ENCODE measurements around the gene VWC2L.

The VWC2L gene

DNA sequence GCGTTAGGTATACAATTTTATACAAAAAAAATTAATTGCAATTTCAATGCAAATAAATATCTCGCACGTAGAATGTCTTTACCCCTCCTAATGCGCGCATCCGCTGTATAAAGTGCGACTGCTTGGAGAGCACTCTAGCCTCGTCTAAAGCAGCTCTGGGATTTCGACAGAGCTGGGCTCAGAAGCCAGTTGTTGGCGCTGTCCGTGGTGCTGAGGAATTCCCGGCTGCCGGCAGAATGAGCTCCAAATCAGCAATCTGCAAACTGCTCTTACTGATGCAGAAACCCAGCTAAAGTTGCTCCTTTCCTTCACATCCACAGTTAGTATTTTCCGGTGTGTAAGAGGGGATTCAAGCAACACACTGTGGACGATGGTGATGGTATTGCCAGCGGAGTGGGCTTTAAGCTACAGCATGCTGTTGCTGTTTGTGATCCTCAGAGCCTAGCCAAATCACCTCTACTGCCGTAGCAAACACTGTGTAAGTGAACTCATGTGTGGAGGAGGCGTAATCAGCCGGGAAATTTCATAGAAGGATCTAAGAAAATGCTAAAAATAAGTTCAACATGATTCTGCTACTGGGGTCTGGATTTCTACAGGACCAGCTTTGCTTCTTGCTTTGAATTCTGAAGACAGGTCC, at the start of gene VWC2L:
TSS of gene VWC2L (plus strand) at position 137 of the 637 bp plus-strand sequence. CDS start 3,140 bp downstream, outside the sequence.
- in situ Hi-C loops (cut with HindIII; ENCODE audit: low sequenced_read_pairs) = loop anchor here (5.0 kb wide), 1 partner anchor 89 kb away; no protein-coding TSS in a partner anchor

DNA sequence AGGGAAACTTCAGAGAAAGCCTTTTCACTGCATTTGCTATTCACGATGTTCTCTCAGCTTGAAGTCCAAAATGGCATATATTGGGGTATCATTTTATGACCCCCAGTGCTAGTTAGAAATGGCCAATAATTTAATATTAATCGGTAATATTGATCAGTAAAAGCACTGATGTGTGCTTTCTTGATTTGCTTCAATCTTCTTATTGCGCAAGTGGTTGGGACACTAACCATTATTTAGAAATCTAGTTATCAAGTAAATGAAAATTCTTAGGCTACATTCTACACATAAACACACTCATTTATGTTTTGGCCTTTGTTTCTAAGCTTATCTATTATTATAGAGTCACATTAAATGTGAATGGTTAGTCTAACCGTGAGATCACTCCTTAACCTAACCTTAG, 49.7 kb upstream of the VWC2L start:
- in situ Hi-C loops (cut with HindIII; ENCODE audit: low sequenced_read_pairs) = no loop called here

DNA sequence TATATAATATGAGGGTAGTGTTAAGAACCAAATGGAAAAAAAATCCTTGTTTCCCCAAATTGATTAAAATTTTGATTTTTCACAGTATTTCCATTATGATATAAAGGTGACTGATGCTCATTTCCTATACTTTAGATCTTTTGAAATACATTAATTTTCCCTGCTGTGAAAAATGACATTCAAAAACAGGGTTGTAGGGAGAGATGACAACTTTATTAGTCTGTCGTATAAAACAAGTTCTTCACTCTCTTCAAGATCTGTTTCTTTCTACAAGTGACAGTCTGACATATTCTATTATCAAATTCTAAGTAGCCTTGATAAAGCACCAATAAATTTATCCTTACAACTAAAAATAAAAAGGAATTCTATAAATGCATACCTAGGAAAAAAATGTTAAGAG, 45.3 kb upstream of the VWC2L start:
- in situ Hi-C loops (cut with HindIII; ENCODE audit: low sequenced_read_pairs) = no loop called here

DNA sequence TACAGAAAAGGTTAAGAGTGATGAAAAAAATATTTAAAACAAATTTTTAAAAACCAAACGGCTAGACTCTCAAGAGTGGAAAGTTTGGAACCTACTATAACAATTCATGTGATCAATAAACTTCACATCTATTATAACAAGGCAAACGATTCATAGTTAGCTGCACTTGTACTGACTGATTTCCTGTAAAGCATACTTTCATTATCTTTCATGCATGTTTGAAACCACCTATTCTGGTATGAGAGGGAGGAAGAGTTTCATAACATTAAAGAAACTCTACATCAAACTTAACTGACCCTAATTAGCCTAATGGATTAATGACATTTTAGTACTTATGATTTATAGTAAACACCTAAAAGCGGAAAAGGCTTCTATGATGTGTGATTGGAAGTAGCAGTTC, 43.7 kb upstream of the VWC2L start:
- in situ Hi-C loops (cut with HindIII; ENCODE audit: low sequenced_read_pairs) = no loop called here

DNA sequence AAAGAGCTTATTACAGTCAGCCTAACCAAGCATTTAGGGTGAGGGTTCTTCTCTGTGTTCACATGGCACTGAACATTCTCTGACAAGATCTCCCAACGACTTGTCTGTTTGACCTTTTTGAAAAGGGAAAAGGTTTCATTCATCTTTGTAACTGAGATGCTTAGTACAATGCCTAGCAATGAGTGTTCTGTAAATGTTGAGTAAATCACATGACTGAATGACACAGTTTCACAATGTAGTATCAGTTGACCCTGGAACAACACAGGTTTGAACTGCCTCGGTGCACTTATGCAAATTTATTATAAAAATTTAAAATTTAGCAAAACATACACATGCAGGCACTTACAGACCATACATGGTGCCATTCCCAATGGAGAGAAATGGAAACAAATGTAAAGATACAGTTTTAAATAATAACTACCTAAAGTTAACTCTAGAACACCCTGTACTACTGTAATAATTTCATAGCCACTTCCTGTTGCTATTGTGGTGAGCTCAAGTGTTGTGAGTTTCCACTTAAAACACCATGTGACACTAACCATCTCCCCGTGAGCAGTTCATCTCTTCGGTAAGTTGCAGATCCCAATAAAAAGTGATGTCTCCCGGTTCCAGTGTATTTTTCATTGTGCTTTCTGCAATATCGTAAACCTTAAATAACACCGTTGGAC, 34.1 kb upstream of the VWC2L start:
- in situ Hi-C loops (cut with HindIII; ENCODE audit: low sequenced_read_pairs) = no loop called here

DNA sequence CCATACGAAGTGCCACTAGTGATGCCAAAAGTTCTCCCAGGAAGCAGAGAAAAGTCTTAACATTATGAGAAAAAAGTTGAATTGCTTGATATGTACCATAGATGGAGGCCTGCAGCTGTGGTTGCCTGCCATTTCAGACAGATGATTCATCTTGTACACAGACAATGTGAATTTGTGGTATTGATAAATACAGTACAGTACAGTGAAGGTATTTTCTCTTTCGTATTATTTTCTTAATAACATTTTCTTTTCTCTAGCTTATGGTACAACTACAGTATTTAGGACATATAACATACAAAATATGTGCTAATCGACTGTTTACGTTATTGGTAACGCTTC, 33.6 kb upstream of the VWC2L start:
- in situ Hi-C loops (cut with HindIII; ENCODE audit: low sequenced_read_pairs) = no loop called here

DNA sequence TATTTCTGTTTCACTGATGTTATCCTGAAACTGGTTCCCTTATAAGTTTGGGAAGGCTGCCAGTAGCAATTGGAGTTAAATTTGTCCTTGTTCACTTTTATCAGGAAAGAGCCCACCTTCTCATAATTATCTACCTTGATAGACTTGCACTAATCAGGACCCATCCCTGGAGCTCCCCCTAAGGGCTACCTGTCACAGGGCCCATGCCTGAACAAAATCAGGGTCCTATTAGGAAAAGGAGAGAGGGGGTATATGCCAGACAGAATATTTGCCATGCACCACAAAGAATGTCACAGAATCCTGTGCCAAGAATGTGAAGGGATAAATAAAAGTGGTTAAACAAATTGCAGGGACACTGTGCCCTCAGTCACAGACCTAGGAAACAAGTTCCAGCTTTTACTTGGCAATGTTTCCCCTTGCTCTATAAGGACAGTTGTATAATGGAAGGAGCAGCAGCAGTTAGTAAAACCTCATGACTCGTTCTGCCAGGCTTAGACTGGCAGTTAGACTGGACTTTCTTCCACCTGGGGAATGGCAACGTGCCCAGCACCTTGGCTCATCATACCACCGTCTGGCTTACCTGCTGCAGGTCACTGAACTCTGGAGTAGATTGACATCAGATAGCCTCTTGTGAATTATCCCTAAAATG, 32.3 kb upstream of the VWC2L start:
- in situ Hi-C loops (cut with HindIII; ENCODE audit: low sequenced_read_pairs) = no loop called here

DNA sequence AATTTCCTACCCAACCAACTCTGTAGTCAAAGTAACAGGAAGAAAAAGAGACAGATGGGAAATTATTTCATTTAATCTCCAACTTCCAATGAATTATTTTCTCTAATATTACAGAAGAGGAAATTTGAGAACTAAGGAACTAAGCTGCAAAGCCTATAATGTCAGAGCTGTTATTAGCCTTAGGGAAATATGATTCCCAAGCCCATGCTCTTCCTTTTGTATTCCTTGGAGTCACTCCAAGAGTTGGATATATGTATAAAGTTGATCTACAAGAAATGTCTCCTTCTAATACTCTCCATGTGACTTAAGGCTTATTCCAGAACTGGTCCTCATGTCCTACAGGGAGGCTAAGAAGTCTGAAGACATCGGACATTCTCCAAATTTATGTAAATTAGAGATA, 31.6 kb upstream of the VWC2L start:
- in situ Hi-C loops (cut with HindIII; ENCODE audit: low sequenced_read_pairs) = no loop called here

DNA sequence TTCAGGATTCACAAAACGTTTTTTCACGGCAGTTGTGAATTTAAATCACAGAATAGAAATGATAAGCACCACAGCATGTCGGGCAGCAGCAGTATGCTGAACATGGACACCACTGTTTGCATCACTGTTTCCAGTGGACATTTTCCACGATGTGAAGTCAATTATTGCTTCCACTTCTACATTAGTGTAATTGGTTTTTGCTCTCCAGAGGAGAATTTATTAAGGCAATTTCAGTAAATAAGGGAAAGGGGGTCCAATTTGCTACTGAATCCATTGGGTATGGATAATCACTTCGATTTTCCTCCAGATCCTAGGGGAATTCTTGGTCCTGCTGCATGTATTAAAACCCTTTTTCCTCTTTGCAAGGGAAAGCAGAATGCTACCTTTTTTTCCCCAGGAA, 30.2 kb upstream of the VWC2L start:
- in situ Hi-C loops (cut with HindIII; ENCODE audit: low sequenced_read_pairs) = no loop called here

DNA sequence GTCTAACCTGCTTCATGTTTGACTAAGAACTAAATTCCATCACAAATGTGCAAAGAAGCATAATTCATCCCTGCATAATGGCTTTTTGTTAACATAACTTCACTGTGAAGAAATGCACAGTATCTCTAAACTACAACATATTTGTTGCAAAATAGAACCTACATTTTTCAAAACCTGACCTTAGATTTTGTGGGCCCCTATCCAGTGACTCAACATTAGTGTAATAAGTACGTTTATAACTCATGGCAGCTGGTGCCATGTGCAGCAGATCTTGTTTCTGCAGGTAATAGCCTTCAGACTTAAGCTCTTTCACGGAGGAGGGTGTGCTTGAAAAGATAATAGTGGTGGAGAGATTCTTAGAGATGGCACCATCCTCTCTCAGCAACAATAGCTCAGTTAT, 28.6 kb upstream of the VWC2L start:
- in situ Hi-C loops (cut with HindIII; ENCODE audit: low sequenced_read_pairs) = no loop called here

DNA sequence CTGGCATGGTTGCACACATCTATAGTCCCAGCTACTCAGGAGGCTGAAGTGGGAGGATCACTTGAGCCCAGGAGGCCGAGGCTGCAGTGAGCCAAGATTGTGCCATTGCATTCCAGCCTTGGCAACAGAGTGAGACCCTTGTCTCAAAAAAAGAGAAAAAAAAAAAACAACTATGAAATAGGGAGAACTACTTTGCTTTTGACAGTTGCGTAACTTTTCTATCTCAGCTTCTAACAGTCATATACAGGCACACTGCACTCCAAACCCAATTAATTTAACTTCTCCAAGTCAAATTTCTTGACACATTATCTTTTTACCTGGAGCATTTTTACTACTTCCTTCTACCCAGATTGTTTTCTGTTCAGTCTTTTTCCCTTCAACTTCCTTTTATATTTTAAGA, 24.1 kb upstream of the VWC2L start:
- in situ Hi-C loops (cut with HindIII; ENCODE audit: low sequenced_read_pairs) = no loop called here

DNA sequence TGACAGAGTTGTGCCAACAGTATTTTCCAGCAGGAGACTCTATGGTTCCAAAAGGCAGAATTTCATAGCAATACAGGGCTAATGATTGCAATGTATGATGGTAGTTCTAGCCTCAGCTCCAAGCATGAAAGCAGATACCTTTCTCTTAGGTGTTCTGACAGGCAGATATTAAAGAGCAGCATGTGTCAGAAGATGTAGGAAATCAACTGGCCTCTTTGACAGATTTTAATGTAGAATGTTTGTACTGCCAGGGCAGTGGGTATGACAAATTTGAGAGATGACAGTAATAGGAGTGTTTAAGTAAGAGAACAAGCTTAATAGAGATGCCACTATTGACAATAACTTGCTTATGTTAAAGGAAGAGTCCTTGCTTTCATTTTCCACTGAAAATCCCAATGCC, 21.5 kb upstream of the VWC2L start:
- in situ Hi-C loops (cut with HindIII; ENCODE audit: low sequenced_read_pairs) = no loop called here

DNA sequence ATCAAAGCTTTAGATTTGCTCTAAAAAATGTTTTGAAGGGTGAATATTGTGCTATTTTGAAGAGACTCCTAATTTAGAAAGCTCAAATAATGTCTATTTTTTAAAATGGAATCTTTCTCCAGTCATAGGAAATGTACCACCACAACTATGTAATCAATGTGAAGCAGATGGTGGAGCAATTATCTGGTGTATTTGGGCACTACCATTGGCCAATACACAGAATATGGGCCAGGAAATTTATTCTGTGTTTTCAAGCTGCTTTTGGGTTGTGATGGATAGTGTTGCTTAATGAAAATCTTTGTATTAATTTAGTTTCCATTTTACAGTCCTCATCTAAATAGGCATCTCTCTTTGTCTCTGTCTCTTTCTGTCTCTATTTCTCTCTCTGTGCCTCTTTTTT, 17.1 kb upstream of the VWC2L start:
- in situ Hi-C loops (cut with HindIII; ENCODE audit: low sequenced_read_pairs) = no loop called here

DNA sequence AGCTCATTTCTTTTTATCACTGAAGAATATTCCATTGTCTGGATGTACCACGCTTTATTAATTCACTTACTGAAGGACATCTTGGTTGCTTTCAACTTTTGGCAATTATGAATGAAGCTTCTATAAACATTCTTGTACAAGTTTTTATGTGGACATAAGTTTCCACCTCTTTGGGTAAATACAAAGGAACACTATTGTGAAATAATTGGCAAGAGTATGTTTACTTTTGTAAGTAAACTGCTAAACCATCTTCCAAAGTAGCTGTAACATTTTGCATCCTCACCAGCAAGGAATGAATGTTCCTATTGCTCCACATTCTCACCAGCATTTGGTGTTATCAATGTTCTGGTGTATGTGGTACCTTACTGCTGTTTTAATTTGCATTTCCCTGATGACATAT, 15.8 kb upstream of the VWC2L start:
- in situ Hi-C loops (cut with HindIII; ENCODE audit: low sequenced_read_pairs) = no loop called here

DNA sequence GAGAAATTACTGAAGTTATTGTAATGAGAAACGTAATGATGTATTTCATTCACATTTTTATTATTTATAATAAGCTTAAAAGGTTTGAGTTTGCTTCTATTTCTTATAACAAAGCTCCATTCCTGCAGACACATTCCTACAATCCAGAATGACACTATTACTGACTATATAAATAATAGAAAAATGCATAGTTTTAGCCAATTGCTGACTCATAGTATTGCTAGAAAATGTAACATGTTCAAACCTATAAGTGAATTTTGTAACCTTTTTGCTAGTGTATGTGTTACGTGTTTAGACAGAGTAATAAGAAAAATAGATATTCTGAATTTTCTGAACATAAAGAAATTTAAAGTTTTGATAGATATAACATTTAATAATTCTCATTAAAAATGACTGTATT, 9.3 kb upstream of the VWC2L start:
- in situ Hi-C loops (cut with HindIII; ENCODE audit: low sequenced_read_pairs) = no loop called here

DNA sequence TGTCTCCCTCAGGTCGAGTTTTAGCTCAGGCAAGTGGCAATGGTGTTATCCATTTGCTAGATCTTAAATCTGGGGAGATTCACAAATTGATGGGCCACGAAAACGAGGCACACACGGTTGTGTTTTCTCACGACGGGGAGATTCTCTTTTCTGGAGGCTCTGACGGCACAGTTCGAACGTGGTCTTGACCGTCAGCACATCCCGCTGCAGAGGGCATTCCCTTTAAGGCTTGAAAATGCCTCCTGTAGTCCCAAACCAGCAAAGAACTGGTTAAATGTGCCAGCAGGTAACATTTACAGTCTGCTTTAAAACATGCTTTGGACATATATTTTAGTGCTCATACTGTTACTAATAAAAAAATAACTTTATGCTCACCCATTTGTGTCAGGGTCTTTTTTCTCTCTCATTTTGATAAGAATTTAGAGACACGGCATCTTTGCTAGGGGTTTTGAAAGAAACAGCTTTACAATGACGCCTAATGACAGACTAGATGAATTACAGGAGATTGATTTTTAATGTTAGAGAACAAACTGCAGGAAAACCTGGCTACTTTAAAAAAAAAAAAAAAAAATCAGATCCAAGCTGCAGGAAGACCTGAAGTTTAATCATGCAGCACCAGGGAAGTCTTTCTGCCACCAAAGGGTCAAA, 602 bp upstream of the VWC2L start:
- in situ Hi-C loops (cut with HindIII; ENCODE audit: low sequenced_read_pairs) = loop anchor here (5.0 kb wide), 1 partner anchor 88 kb away; no protein-coding TSS in a partner anchor

DNA sequence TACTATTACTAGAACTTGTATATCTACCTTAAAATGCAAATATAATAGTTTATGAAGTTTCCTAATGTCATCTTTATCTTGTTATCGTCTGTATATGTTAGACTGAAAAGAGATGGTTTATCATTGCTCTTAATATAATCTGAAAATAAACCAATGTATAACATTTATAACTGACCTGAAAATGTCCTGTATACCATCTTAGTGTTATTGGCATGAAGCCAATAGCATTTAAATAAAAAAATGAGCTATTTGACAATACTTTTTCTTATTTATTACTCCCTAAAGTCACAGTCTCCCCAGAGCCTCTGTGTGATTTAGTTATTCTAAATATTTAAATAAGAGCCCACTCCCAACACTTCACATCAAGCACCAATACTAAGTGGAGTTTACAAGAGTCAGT, 1.8 kb downstream of the VWC2L start:
- in situ Hi-C loops (cut with HindIII; ENCODE audit: low sequenced_read_pairs) = loop anchor here (5.0 kb wide), 1 partner anchor 90 kb away; no protein-coding TSS in a partner anchor

DNA sequence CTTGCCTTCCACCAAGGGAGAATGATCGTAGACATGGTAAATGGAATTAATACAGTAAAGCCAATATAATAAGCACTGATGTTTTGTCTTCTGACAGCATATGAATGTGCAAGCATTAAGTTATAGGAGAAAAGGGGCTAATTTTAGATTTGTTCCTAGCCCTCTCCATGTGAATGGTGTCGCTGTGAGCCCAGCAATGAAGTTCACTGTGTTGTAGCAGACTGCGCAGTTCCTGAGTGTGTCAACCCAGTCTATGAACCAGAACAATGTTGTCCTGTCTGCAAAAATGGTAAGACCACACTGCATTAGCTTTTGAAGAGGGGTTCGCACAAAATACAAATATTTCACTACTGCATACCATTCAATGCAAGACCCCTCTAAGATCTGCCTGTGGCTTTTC, 25.6 kb downstream of the VWC2L start:
- in situ Hi-C loops (cut with HindIII; ENCODE audit: low sequenced_read_pairs) = no loop called here

DNA sequence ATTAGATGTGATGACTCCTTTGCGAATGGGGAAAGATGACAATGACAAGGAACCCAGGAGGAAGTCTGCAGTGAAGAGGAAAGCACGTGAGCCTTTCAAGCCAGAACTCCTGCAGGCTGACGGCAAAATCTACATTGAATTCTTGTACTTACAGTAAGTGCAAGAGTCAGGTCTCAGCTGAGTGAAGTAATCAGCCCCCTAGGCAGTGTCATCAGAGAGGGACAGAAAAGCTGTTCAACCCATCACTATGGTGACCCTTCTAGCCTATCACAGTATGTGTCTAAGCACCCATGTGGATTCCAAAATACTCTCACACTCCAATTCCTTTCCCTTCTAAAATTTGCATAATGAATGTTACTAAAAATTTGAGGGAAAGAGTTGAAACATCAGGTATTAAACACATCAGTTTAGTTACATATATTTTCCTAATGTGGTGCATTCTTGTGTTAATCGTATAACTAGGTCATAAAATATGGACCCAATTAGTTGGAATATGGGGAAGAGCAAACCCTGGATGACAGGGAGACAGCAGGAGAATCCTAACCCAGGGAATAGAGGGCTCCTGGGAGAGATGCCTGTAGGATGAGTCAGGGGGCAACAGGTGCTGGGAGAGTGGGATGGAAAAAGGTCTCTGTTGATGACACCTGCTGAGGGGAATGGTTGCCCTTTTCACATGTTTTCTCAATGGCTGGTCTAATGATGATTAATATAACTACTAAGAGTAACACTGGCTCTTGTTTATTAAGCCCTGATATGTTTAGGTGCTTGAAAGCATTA, 39.5 kb downstream of the VWC2L start:
- in situ Hi-C loops (cut with HindIII; ENCODE audit: low sequenced_read_pairs) = no loop called here

DNA sequence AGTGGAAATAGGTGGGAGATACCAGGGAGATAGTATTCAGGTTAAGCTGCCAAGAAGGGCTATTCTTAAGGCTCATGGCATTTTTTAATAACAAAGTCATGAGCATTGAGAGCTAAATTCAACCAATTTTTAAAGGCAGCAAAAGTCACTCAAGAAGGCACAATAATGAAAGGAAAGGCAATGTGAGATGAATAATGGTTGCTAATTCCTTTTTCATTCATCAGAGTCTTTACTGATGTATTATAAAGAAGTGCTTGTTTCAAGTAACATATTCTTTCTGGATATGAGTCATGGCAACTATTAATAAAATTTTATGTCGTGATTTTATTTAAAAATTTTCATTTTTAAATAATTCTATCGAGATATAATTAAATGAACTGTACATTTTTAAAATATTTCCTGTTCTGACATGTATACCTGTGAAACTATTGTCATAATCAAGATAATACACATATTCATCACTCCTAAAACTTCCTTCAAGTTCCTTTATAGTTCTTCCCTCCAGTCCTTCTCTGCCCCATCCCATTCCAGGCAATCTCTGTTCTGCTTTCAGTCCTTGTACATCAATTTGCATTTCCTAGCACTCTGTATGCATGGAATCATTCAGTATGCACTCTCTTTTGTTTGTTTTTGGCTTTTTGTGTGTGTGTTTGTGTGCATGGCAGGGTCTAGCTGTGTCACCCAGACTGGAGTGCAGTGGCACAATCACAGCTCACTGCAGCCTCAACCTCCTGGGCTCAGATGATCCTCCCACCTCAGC, 40.8 kb downstream of the VWC2L start:
- in situ Hi-C loops (cut with HindIII; ENCODE audit: low sequenced_read_pairs) = no loop called here
